ENCODE measurements around the gene NOS2.
"Not testable (repeated sequence)": the region's sequence is repeated elsewhere in the genome, so short reads cannot be mapped to it uniquely, and the experiment has no call there.

Gene NOS2

GRCh38 chr17:27754549-27754948 lies 45.8 kb downstream of the NOS2 start:
- no peak for DNase-seq (ENCODE audit: low spot score)

DNA sequence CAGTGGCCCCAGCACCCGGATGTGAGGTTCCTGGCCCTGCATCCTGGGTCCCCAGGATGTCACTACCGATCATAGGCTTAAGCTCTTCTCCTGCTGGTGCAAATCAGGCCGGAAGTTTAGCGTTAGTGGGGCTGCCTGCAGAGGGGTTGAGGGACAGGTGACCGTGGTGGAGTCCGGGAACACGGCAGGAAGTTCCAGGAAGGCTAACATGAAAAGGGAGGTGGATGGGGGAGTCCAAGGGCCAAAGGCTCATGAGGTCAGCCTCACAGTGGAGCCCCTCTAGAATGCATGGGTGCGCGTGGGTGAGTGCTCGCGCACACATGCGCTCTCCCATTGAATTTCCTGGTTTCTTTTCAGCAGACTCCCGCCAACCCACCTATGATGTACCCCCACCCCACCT lies 46.6 kb downstream of the NOS2 start:
- DNase-seq (ENCODE audit: low spot score) = not testable (repeated sequence)

DNA sequence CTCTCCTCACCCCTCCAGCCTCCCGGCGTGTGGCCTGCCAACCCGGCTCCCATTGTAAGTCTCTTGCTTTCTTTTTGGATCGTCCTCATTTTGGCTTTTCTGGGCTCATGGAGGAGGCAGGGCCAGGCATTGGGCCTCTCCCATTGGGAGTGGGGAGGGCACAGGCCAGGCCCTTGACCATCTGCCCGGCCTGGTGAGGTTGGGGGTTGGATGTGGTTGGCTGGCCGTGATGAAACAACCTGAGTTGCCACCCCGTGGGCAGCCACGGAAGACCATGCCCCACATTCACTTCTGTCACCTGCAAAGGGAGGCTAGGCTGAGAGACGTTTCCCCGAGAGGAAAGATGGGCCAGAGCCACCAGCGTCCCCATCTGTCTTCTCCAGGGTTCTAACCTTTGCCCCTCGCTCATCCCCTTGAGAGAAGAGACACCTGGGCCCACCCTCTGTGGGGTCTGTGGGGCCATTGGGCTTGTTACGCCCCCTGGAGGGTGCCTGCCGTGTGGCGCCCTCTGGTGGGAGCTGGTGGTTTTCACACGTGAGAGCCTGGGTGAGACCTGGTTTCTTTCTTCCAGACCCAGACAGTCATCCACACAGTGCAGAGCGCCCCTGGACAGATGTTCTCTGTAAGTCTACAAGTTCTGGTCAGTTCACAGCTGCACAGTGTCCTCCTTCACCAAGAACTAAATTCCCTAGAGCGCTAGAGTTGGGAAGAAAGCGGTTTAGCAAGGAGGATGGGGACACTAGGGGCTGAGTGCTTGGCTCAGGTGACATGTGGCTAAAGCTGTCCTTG lies 47.3 kb downstream of the NOS2 start:
- DNase-seq (ENCODE audit: low spot score) = not testable (repeated sequence)

GRCh38 chr17:27751622-27752490 lies 48.5 kb downstream of the NOS2 start:
- no peak for DNase-seq (ENCODE audit: low spot score)

- DNase-seq (ENCODE audit: low spot score) = no peak
These were observed 49.2 kb downstream of the NOS2 start for GRCh38 chr17:27751166-27751565.

- not testable (repeated sequence) for DNase-seq (ENCODE audit: low spot score)
These were observed 50.7 kb downstream of the NOS2 start for GRCh38 chr17:27749562-27750150.

GRCh38 chr17:27748360-27748825 lies 51.9 kb downstream of the NOS2 start:
- no peak for DNase-seq (ENCODE audit: low spot score)

DNA sequence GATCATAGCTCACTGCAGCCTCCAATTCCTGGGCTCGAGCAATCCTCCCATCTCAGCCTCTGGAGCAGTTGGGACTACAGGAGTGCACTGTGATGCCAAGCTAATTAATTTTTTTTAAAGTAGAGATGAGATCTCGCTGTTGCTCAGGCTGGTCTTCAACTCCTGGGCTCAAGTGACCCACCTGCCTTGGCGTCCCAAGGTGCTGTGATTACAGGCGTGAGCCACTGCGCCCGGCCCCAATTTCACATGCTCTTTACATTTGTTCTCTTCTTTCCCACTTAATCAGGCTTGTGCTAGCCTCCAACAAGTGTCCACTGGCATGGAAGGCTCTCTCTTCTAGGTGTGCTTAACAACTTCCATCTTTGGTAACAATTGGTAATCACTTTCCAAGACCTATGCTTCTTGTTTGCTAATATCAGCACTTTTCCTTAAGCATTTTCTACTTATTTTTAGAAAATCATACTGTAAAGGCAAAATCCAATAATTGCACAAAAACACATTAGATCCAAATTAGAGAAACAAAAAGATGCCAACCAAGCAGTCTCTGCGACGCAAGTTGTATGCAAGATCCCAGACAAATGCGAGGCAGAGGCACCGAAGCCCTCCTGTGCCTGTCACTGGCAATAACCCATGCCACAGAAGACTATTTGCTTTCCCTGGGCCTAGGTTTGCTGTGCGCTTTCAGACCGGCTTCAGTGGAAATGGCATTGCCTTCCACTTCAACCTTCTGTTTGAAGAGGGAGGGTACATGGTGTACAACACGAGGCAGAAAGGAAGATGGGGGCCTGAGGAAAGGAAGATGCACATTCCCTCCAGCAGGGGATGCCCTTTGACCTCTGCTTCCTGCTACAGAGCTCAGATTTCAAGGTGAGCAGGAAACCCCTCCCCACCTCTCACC lies 52.6 kb downstream of the NOS2 start:
- no peak for DNase-seq (ENCODE audit: low spot score)

GRCh38 chr17:27746881-27747280 lies 53.4 kb downstream of the NOS2 start:
- DNase-seq (ENCODE audit: low spot score) = no peak

DNA sequence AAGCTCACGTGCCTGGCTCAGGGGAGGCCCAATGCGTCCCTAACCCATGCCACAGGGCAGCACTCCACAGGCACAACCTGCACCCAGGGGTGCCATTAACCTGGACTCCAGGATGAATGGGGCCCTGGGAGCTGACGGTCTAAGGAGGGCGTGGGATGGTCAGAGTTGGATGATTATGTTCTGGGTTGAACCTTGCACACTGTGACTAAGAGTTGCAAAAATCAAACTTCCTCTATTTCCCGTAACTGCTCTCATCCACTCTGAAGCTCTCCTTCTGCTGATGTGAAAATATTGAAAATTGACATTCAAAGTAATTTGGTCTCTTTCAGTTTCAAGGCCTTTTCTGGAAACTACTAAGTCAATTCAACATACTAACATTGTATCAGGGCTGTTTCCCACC lies 54.0 kb downstream of the NOS2 start:
- not testable (repeated sequence) for DNase-seq (ENCODE audit: low spot score)

GRCh38 chr17:27745207-27745830 lies 55.0 kb downstream of the NOS2 start:
- not testable (repeated sequence) for DNase-seq (ENCODE audit: low spot score)

- peak; percentile 24 for DNase-seq (ENCODE audit: low spot score)
These were observed 56.9 kb downstream of the NOS2 start for GRCh38 chr17:27743281-27743885.

DNA sequence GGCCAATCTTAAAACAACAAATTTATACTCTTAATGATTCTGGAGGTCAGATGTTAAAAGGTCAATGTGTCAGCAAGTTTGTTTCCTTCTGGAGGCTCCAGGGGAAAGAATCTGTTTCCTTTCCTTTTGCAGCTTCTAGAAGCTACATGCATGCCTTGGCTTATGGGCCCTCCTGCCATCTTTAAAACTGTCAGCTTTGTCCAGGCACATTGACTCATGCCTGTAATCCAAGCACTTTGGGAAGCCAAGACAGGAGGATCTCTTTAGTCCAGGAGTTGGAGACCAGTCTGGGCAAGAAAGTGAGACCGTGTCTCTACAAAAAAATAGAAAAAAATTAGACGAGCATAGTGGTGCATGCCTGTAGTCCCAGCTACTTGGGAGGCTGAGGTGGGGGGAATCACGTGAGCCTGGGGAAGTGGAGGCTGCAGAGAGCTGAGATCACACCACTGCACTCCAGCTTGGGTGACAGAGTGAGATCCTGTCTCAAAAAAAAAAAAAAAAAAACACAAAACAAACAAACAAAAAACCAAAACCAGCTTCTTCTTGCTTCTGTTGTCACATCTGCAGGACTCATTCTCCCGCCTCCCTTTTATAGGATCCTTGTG lies 58.3 kb downstream of the NOS2 start:
- DNase-seq (ENCODE audit: low spot score) = no peak

GRCh38 chr17:27741361-27741861 lies 58.9 kb downstream of the NOS2 start:
- DNase-seq (ENCODE audit: low spot score) = peak; percentile 53

- not testable (repeated sequence) for DNase-seq (ENCODE audit: low spot score)
These were observed 59.8 kb downstream of the NOS2 start for GRCh38 chr17:27740541-27740940.

DNA sequence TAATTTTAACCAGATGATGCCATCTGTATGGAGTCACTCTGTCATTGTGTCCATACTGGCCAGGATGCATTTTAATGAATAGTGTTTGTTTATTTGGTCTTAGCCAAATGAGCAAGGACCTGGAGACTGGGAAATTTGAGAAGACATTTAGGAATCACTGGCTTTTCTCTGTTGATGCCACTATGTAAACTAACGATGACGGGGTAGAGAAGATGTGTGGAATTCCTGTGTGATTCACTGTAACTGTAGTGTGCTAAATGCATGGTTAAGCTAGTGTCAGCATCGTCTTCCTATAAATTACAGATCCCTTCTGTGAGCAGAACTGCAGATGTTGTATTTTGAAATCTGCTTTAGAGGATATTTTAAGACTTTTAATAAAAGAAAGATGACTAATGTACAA lies 66.6 kb downstream of the NOS2 start:
- DNase-seq (ENCODE audit: low spot score) = no peak

DNA sequence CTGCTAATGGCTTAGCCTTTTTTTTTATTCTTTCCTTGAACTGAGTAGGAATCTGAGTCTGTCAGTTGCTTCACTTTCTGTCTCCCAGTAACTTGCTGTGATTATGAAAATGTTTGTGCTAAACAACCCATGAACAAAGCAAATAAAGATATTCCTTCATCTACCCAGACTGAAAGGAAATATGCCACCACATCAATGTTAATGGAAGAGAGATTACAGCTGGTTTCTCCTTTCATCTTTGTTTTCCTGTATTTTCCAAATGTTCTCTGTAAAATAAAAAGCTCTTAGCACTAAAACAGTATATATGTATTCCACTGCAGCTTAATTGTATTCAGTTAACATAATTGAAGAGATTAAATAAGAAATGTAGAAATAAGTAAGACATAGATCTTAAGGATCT lies 67.6 kb downstream of the NOS2 start:
- DNase-seq (ENCODE audit: low spot score) = not testable (repeated sequence)

GRCh38 chr17:27725982-27726381 lies 74.3 kb downstream of the NOS2 start:
- DNase-seq (ENCODE audit: low spot score) = not testable (repeated sequence)

DNA sequence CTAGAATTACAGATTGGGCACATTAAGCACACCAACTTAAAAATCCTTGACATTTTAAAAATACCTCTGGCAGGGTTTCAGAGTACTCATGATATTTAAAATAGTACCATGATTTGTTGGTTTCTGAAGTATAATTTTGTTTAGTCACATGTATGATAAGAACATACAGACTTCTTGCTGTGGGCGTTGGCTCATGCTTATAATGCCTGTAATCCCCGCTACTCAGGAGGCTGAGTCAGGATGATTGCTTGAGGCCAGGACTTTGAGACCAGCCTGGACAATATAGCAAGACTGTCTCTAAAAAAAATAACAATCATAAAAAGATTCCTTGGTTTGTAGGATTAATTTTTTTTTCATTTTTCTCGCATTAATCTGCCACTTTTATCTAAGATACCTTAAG lies 78.5 kb downstream of the NOS2 start:
- no peak for DNase-seq (ENCODE audit: low spot score)
